ENCODE data around the gene NAP1L4.

NAP1L4 gene

DNA sequence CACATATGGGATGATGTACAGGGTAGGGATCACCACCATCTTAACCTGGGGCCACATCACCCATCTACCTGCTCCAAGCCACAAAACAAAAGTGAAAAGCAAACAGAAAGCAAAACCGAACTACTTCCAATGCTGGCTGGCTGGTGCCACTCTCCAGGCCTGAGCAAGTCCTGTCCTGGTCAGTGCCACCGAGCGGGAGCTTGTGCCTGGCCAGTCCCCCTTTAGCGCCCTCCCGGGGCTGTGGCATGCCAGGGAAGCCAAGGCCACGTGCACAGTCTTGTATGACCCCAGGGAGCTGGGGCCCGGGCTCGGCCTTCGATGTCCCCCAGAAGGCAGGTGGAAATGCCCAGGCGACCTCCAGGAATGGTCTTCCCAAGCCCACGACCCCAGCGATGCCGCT lies 17.9 kb upstream of the NAP1L4 start:
- DNase-seq: no peak

GRCh38 chr11:3009481-3009880 lies 17.4 kb upstream of the NAP1L4 start:
- DNase-seq: no peak

GRCh38 chr11:3008746-3009336 lies 16.7 kb upstream of the NAP1L4 start:
- no peak for DNase-seq

DNA sequence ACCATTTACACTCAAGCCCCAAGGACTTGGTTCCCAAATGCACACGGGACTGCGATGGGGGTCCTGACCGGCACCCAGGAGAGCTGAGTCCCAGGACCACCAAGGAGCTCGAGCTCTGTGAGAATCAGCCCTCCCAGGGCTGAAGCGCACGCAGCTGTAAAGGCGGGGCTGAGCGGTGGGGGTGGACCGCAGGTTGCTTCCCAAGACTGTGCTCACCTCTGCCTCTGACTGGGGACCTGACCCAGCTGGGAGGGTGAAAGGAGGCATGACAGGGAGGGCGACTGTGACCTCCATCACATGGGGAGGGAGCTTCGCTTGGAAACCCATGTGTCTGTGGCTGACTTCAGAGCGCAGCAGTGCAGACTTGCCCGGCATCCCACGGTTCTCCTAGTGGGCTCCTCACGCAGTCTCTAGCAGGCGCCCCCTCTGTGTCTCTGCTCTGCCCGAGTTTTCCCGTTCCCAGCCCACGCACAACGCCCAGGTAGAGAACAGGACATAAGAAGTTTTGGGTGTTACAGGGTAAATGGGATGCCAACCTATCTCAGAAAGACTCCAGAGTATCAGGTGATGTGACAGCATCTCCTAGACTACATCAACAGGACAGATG lies 15.4 kb upstream of the NAP1L4 start:
- no peak for DNase-seq

DNA sequence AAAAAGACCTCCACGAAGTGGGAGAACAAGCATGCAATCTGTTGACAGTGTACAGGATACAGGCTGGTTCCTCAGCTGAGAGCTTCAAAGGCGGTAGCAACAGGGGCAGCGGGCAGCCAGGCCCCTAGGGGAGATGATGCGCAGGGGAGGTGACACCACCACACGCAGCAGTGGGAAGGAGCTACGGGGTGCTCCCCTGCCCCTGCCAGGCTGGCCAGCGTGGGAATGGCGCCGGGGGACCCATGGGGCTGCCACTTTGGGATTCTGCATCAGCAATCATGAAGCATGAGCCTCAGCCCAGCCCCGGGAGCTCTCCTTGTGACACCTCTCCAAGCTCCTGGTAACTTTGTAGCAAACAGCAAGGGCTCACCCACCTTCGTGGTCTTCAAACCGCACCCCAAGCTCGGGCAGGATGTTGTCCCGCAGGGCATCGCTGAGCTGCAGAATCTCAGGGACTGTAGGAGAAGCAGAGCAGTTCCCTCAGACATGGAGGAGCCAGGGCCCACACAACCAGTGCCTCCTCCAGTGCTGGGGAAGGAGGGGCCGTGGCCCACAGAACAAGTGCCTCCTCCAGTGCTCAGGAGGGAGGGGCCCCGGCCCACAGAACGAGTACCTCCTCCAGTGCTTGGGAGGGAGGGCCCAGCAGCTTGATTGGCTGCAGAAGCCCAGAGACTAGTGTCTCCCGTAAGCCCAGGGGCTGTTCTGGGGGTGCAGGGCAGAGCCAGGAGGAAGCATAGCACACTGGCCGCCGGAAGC lies 14.6 kb upstream of the NAP1L4 start:
- no peak for DNase-seq

- no peak for DNase-seq
Measured at GRCh38 chr11:3004481-3004880, 12.4 kb upstream of the NAP1L4 start.

DNA sequence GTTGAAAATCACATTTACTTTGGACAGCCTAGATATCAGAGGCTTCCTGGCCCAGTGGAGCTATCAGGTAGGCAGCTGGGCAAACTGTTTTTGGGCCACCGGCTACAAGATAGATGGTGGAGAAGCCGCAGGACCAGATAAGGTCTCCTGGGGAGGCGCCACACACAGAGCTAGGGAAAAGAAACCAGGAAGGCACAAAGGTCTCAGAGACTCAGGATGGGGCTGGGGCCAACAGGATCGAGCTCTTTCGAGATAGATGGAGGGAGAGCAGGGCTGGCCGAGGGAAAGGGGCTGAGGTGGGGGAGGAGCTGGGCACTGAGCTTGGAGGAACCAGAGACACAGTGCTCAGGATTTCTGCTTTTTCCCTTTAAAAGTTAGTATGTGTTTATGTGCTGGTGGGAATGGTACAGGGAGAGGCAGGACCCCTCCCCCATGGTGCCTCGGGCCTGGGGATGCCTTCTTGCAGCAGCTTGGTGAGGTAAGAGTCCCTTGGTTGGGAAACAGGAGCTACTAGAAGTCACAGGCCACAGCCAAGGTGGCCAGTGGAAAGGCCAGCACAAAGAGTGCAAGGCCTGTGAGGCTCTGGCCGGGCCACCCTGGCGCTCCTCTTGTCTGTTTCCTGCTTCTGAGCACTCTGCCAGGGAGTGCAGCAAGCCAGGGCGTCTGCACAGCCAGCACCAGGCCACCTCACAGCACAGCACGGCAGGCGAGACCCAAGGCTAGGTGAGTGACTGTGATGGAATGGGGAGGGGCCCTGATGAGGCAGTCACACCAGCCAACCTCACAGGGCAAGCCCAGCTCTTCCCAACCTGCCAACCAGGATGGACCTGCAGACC lies 11.5 kb upstream of the NAP1L4 start:
- no peak for DNase-seq

DNA sequence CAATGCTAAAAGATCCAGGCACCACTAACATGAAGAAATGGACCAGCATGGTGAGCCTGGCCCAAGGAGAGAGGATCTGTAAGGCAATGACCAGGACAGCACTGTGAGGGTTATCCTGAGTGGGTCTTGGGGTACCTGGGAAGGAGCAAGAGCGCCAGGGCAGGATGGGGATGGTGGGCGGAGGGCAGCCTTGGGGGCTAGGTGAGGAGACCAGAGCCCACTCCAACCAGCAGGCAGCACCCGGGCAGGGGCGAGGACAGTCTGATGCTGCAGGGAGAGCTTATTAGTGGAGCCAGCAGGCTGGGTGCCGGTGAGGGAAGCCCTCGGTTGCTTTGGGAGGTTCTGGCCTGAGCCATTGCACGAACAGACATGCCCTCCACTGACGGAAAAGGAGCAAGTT lies 10.7 kb upstream of the NAP1L4 start:
- no peak for DNase-seq

DNA sequence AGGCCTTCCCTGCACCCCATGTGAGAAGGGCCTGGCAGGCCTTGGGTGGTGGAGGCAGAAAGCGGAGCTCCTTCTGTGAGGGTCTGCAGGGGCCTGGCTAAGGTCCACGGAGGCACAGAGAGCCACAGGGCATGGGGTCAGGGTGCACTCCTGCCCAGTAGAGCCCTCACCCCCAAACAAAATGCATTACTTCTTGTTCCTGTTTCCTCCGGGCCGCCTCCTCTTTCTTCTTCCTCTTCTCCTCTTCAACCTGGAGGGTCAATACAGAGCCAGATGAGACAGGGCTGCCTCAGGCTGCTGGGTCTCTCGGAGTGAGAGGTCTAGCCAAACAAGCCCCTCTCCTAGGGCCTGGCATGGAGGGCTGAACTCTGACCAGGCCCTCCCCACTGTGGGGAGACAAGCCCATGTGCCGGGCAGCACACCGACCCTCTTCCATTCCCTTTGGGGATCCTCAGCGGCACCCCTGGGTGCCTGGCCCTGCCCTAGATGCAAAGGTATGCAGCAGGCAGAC lies 10.3 kb upstream of the NAP1L4 start:
- DNase-seq: no peak

- no peak for DNase-seq
Measured at GRCh38 chr11:3001496-3001895, 9.4 kb upstream of the NAP1L4 start.

DNA sequence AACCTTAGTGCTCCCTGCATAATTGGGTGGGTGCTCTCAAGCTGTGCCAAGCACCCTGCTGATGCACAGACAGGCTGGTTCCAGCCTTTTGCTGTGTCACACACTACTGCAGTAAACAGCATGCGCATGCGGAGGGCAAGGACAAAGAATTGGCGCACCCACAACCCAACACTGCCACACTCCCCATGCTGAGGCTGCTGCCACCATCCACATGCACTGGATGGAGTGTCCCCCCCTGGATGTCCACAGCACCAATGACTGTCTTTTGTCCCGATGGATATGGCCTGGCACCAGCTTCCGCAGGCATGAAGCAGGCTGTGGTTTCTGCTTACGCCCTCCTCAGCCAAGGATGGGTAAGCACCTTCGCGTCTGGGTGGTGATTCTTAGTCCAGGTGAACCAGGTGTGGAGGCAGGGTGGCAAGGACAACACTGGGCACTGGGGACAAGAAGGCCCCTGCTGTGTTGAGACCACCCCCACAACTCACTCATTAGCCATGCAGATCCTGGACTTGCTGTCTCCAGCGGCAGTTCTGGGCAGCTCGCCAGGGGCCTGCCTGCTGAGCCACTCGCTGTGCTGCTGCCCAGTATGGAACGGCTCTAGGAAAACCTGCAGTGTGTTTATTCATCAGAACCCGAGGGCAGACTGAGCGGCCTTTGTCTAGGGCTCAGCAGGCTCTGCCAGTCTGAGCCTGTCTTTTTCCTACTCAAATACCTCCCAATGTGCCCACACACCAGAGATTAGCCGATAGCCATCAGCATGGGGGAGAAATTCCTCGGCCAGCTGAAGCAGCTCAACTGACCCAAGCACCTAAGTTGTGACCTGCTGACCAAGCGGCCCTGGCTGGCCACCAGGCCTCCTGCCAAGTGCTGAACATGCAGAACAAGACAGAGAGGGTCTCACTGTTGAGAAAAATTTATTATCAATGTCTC lies 8.2 kb upstream of the NAP1L4 start:
- DNase-seq: no peak

GRCh38 chr11:2999464-2999998 lies 7.4 kb upstream of the NAP1L4 start:
- DNase-seq: no peak

GRCh38 chr11:2998073-2998850 lies 6.1 kb upstream of the NAP1L4 start:
- no peak for DNase-seq

DNA sequence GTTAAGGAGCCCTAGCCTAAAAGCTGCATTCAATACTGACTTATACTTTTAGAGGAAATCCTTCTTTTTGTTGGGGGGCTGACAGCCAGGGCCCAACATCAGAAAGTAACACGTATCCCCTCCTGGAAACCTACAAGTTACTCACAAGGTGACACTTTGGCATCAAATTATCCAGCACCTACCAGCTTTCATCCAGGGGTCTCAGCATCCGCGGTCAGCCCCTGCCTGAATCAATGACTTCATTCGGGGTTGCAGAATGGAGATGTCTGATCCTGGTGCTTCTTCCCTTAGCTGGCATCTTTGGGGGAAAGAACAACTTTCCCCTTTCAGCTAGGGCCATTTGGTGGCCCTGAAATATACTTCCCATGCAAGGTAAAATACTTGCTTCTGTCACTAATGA lies 5.3 kb upstream of the NAP1L4 start:
- no peak for DNase-seq

DNA sequence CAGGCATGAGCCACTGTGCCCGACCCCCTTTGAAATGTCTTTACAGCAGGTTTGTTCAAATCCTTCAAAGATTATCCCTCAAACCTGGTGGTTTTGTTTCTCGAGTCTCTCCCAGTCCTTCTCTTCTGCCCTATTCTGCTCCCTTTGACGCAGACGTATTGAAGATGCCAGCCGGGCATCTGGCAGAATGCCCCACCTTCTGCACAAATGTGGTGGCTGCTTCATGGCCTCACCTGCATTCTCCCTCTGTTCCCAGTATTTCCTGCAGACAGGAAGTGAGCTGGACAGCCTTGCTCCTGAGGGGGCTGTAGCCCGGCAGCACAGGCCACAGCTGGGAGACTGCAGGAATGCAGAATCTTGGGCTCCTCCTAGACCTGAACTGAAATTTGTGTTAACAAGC lies 4.8 kb upstream of the NAP1L4 start:
- DNase-seq: no peak

DNA sequence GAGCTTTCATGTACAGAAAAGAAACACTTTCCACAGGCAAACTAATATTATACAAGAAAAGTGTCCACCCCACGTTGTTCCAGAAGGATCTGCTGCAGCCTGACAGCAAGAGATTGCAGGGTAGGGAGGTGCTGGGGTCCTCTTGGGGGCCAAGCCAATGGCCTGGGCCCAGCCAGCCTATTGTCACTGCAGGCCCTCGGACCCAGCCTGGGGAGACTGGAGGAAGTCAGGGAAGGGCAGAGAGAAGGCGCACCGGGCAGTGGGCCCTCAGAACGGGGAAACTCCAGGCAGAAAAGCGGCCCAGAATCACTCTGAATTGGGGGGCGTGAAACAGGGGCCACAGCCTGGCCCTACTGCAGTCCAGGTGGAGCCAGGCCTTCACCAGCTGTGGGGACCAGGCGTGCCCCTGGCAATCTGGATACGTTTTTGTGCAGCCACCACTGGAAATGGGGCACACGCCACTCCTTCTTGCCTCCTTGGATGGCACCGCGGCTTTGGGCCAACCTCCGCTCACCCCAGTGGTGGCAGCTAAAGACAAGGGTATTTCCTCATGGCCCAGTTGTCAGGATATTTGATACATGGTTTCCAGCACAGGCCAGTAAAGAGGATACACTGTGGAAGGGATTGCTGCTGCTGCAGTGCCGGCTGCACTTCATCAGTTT lies 3.9 kb upstream of the NAP1L4 start:
- DNase-seq: no peak

- DNase-seq: no peak
Measured at GRCh38 chr11:2995031-2995561, 3.0 kb upstream of the NAP1L4 start.

DNA sequence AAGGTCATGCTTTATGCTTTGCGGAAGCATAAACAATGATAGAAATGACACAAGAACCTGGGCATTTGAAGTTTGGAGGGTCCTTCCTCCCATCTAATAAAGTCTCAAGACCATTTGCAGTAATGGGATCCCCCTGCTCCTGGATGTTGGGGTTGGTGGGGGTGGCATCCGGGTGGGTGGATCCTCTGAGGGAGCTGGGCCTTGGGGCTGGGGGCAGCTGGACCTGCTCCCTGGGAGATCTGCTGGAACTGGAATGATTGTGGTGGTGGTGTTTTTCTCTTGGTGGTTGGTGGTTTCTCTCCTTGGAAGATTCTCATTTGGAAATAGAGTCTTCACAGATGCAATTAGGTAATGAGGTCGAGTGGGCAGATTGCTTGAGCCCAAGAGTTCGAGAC lies 2.2 kb upstream of the NAP1L4 start:
- DNase-seq: no peak

- DNase-seq: no peak
Measured at GRCh38 chr11:2992997-2993325, 832 bp upstream of the NAP1L4 start.

DNA sequence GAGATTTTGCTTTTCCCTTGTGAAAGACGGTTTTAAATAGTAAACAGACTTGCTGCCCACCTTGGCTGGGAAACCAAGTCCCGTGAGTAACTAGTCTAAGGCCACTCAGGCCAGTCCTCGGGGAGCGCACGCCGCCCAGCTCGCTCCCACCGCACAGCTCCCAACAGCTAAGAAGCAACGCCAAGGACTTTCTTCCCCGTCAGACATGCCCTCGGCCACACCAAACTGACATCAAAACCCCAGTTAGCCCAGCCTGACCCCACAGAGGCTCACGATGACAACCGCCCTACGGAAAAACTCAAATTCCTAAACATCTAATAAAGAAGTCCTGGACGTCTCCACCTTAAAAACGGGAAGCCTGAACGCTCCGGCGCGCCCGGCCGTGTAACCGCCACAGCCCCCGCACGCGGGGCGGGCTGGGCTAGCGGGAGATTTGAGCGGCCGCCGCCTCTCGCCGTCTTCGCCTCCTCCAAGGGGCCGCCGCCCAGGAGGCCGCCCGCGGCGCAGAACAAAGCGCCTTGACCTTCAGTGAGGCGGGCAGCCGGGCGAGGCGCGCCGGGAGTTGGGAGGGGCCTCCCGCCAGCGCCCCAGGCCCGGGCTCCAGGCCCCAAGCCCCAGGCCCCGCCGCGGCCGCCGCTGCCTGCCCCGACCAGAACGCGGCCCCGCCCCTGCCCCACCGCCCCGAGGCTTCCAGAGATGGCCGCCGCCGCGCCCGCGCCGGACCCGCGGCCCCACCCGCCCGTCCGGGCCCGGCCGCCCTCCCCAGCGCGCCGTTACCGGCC lies 486 bp downstream of the NAP1L4 start:
- DNase-seq: no peak

All from stimulated activated CD4-positive, alpha-beta T cell treated with anti-CD3 and anti-CD28 coated beads, Interleukin-1b, Interleukin-23, amount 100 ng/mL, for 48 hours (primary cell).